Neural progenitor cell (in vitro differentiated cells): ENCODE measurements around the gene SLC9A5.

ENCODE experiments used
- EZH2 ChIP-seq: fragments of 200-600 bp; sonication (generic); IDR thresholded peaks from 2 replicates; pipeline ENCODE4 v1.6.1; 2017; ENCODE audit warnings: antibody characterized with exemption, mild to moderate bottlenecking, moderate library complexity
- EZH2phosphoT487 ChIP-seq: fragments of 200-600 bp; sonication (generic); IDR thresholded peaks from 2 replicates; pipeline ENCODE4 v1.6.1; 2017; ENCODE audit warnings: antibody characterized with exemption
- TF ChIP-seq, protein P1 (sequence below): fragments of 200-600 bp; sonication (generic); IDR thresholded peaks from 2 replicates; pipeline ENCODE4 v1.5.1; 2017; ENCODE audit warnings: antibody characterized with exemption, mild to moderate bottlenecking

DNA sequence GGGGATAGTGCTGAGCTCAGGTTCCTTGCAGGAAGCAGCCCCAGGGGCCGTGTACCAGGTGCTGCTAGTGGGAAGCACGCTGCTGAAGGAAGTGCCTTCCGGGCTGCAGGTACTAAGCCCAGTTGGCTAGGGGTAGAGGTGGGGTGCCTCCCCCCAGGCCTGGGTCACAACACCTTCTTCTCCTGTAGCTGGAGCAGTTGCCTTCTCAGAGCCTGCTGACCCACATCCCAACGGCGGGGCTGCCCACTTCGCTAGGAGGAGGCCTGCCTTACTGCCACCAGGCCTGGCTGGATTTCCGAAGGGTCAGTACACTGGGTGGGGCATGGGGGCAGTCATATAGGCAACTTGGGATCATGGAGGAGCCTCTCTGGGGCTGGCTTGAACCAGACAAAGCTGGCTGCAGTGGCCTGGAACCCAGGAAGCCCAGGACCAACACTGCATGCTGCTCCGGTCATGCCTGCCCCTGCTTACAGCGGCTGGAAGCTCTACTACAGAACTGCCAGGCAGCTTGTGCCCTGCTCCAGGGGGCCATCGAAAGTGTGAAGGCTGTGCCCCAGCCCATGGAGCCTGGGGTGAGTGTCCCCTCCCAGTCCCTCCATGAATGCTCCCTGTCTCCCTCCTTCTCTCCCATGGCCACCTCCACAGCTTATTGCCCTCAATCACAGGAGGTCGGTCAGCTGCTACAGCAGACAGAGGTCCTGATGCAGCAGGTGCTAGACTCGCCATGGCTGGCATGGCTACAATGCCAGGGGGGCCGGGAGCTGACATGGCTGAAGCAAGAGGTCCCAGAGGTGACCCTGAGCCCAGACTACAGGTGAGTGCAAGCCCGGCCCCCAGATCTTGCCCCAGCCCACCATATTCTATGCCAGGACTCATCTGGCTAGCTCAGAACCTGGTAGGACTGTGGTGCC, 33.0 kb downstream of the SLC9A5 start:
- TF ChIP-seq EZH2 (no peak), EZH2phosphoT487 (no peak)
- TF ChIP-seq, protein P1, sequence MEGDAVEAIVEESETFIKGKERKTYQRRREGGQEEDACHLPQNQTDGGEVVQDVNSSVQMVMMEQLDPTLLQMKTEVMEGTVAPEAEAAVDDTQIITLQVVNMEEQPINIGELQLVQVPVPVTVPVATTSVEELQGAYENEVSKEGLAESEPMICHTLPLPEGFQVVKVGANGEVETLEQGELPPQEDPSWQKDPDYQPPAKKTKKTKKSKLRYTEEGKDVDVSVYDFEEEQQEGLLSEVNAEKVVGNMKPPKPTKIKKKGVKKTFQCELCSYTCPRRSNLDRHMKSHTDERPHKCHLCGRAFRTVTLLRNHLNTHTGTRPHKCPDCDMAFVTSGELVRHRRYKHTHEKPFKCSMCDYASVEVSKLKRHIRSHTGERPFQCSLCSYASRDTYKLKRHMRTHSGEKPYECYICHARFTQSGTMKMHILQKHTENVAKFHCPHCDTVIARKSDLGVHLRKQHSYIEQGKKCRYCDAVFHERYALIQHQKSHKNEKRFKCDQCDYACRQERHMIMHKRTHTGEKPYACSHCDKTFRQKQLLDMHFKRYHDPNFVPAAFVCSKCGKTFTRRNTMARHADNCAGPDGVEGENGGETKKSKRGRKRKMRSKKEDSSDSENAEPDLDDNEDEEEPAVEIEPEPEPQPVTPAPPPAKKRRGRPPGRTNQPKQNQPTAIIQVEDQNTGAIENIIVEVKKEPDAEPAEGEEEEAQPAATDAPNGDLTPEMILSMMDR = no peak
